Measurements from ENCODE around the gene PTPRU. TPM values are rescaled to one million over a fixed set of nuclear protein-coding genes. Genes with fewer than 3 reads are reported as not detected.

The PTPRU gene
- total RNA-seq, 1 donor from 2014 or later: 53.2 TPM

GRCh38 chr1:29343476-29343875 lies 107.2 kb downstream of the PTPRU start:
- Histone ChIP-seq H3K36me3 (ENCODE audit: control insufficient read depth, insufficient read depth, low read length) (no peaks in the 10 kb centered on the region), H3K27me3 (ENCODE audit: control insufficient read depth, insufficient read depth, low read length) (peaks cover 6% of the 10 kb centered on the region), H3K4me3 (ENCODE audit: low read depth, low read length) (no peak overlapping the region)
- no peak for FAIRE-seq
- TF ChIP-seq, protein P1, sequence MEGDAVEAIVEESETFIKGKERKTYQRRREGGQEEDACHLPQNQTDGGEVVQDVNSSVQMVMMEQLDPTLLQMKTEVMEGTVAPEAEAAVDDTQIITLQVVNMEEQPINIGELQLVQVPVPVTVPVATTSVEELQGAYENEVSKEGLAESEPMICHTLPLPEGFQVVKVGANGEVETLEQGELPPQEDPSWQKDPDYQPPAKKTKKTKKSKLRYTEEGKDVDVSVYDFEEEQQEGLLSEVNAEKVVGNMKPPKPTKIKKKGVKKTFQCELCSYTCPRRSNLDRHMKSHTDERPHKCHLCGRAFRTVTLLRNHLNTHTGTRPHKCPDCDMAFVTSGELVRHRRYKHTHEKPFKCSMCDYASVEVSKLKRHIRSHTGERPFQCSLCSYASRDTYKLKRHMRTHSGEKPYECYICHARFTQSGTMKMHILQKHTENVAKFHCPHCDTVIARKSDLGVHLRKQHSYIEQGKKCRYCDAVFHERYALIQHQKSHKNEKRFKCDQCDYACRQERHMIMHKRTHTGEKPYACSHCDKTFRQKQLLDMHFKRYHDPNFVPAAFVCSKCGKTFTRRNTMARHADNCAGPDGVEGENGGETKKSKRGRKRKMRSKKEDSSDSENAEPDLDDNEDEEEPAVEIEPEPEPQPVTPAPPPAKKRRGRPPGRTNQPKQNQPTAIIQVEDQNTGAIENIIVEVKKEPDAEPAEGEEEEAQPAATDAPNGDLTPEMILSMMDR (IDR thresholded peaks at IDR 0.05; ENCODE audit: insufficient read depth, low read length, severe bottlenecking): no peak
- DNase-seq (ENCODE audit: low read depth): no peak

GRCh38 chr1:29343908-29344307 lies 107.6 kb downstream of the PTPRU start:
- TF ChIP-seq, protein P1 (IDR thresholded peaks at IDR 0.05; ENCODE audit: insufficient read depth, low read length, severe bottlenecking): no peak
- DNase-seq (ENCODE audit: low read depth) (no peak), FAIRE-seq (peak; percentile 86)

GRCh38 chr1:29344336-29344735 lies 108.0 kb downstream of the PTPRU start:
- H3K36me3 ChIP-seq (ENCODE audit: control insufficient read depth, insufficient read depth, low read length): no peaks in the 10 kb centered on the region
- peaks cover 6% of the 10 kb centered on the region for H3K27me3 ChIP-seq (ENCODE audit: control insufficient read depth, insufficient read depth, low read length)
- DNase-seq (ENCODE audit: low read depth) (no peak), FAIRE-seq (no peak)
- TF ChIP-seq, protein P1 (IDR thresholded peaks at IDR 0.05; ENCODE audit: insufficient read depth, low read length, severe bottlenecking): no peak
- no peak overlapping the region for H3K4me3 ChIP-seq (ENCODE audit: low read depth, low read length)

More at GRCh38 chr1:29343908-29344307, 107.6 kb downstream of the PTPRU start:
- Histone ChIP-seq H3K36me3 (ENCODE audit: control insufficient read depth, insufficient read depth, low read length) (no peaks in the 10 kb centered on the region), H3K27me3 (ENCODE audit: control insufficient read depth, insufficient read depth, low read length) (peaks cover 6% of the 10 kb centered on the region), H3K4me3 (ENCODE audit: low read depth, low read length) (no peak overlapping the region)

- Histone ChIP-seq H3K27me3 (ENCODE audit: control insufficient read depth, insufficient read depth, low read length) (peaks cover 6% of the 10 kb centered on the region), H3K36me3 (ENCODE audit: control insufficient read depth, insufficient read depth, low read length) (no peaks in the 10 kb centered on the region), H3K4me3 (ENCODE audit: low read depth, low read length) (no peak overlapping the region)
- FAIRE-seq: no peak
- DNase-seq (ENCODE audit: low read depth): no peak
- TF ChIP-seq, protein P1 (IDR thresholded peaks at IDR 0.05; ENCODE audit: insufficient read depth, low read length, severe bottlenecking): no peak
Measured at GRCh38 chr1:29346576-29346975, 110.3 kb downstream of the PTPRU start.

- TF ChIP-seq, protein P1 (IDR thresholded peaks at IDR 0.05; ENCODE audit: insufficient read depth, low read length, severe bottlenecking): no peak
- FAIRE-seq: no peak
- Histone ChIP-seq H3K36me3 (ENCODE audit: control insufficient read depth, insufficient read depth, low read length) (no peaks in the 10 kb centered on the region), H3K27me3 (ENCODE audit: control insufficient read depth, insufficient read depth, low read length) (peaks cover 4% of the 10 kb centered on the region), H3K4me3 (ENCODE audit: low read depth, low read length) (no peak overlapping the region)
- DNase-seq (ENCODE audit: low read depth): no peak
Measured at GRCh38 chr1:29349871-29350491, 113.7 kb downstream of the PTPRU start.
